Prostate gland (tissue), 2 donors: ENCODE data around the gene VAV1. TPM values are rescaled to one million over a fixed set of nuclear protein-coding genes. Genes with fewer than 3 reads are reported as not detected.
"Not testable (repeated sequence)": the region's sequence is repeated elsewhere in the genome, so short reads cannot be mapped to it uniquely, and the experiment has no call there.

Experiments
- DNase-seq: peaks from one replicate; pipeline ENCODE4 v3.0.0-alpha.2; 2019; ENCODE audit warnings: low spot score
- H3K27ac ChIP-seq, 2 donors: fragments of 200-600 bp; sonication (generic); 2 replicates each; pipeline ENCODE4 v1.5.1; 2017 to 2019
- H3K27me3 ChIP-seq: fragments of 200-600 bp; sonication (generic); replicated peaks from 2 replicates; pipeline ENCODE4 v1.5.1; 2019; ENCODE audit not compliant: insufficient read depth
- H3K36me3 ChIP-seq, 2 donors: fragments of 200-600 bp; sonication (generic); 1 replicate in 1 of 2; 2 replicates in 1 of 2; pipeline versions ENCODE4 v1.5.1 to v1.8.1; 2017 to 2019
- H3K4me1 ChIP-seq: fragments of 200-600 bp; sonication (generic); replicated peaks from 2 replicates; pipeline ENCODE4 v1.5.1; 2019
- H3K4me3 ChIP-seq, 2 donors: fragments of 200-600 bp; sonication (generic); 2 replicates each; pipeline ENCODE4 v1.5.1; 2017 to 2019
- H3K9me3 ChIP-seq: fragments of 200-600 bp; sonication (generic); 2 replicates; pipeline ENCODE4 v1.5.1; 2017
- POLR2A ChIP-seq: fragments of 450-650 bp; IDR thresholded peaks from one replicate; pipeline ENCODE4 v1.6.1; 2016; ENCODE audit warnings: antibody characterized with exemption, mild to moderate bottlenecking
- POLR2AphosphoS5 ChIP-seq: sonication (generic); formaldehyde crosslinking; IDR thresholded peaks from one replicate; pipeline ENCODE4 v1.6.1; 2017; ENCODE audit warnings: antibody characterized with exemption
- WGBS: methylation state at CpG from one replicate; pipeline ENCODE4 v1.1.5; 2018; 5-methylcytosine and 5-hydroxymethylcytosine counted together
- intact Hi-C: fragments of 100-400 bp; cut with DNase I; formaldehyde crosslinking; loops from one replicate; pipeline ENCODE4 v1.14.2; 2022
- total RNA-seq, 2 donors: library from RNA; depleted of rRNA; stranded (reverse); fragments of >200 nt; gene quantifications; one replicate each; pipeline ENCODE4 v1.1.0, GENCODE V29; 2016
- TF ChIP-seq, protein P1 (sequence below), 4 experiments: fragments of 200-600 bp in 2 of 4; fragments of 450-650 bp in 2 of 4; sonication (generic) in 2 of 4; IDR thresholded peaks; 1 replicate in 3 of 4; 2 replicates in 1 of 4; pipeline ENCODE4 v1.5.1; 2016 to 2019; ENCODE audit warnings: antibody characterized with exemption in 4 of 4, mild to moderate bottlenecking in 2 of 4, moderate library complexity in 2 of 4

VAV1 gene
- total RNA-seq, 2 donors from 2014 or later = 3.6 to 4.8 TPM

DNA sequence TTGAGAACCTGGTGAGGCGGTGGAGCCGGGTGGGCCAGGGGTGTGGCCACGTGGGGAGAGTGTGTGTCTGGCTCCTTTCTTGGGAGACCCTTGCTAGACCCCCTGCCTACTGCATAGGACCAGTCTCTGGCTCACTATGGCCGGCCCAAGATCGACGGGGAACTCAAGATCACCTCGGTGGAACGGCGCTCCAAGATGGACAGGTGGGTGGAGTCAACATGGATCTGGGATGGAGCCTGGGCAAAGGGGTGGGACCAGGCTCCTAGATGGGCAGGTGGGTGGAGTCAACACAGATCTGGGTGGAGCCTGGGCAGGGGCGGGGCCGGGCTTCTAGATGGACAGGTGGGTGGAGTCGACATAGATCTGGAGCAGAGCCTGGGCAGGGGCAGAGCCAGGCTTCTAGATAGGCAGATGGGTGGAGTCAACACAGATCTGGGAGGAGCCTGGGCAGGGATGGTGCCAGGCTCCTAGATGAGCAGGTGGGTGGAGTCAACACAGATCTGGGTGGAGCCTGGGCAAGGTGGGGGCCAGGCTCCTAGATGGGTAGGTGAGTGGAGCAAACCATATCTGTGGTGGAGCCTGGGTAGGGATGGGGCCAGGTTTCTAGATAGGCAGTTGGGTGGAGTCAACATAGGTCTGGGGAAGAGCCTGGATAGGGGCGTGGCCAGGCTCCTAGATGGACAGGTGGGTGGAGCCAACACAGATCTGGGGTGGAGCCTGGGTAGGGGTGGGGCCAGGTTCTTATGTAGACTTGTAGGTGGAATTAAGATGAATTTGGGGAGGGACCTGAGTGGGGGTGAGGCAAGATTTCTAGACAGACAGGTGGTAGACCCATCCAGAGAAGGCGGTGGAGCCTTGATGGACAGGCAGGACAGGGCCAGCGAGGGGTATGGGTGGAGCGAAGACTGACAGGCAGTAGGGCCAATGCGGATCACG, 56.5 kb downstream of the VAV1 start:
- Histone ChIP-seq H3K4me3 (no peak overlapping the region), H3K27ac (no peak overlapping the region), H3K4me1 (no peaks in the 10 kb centered on the region), H3K27me3 (no peaks in the 10 kb centered on the region), H3K9me3 (no peaks in the 10 kb centered on the region), H3K36me3 (no peaks in the 10 kb centered on the region)
- TF ChIP-seq, protein P1, sequence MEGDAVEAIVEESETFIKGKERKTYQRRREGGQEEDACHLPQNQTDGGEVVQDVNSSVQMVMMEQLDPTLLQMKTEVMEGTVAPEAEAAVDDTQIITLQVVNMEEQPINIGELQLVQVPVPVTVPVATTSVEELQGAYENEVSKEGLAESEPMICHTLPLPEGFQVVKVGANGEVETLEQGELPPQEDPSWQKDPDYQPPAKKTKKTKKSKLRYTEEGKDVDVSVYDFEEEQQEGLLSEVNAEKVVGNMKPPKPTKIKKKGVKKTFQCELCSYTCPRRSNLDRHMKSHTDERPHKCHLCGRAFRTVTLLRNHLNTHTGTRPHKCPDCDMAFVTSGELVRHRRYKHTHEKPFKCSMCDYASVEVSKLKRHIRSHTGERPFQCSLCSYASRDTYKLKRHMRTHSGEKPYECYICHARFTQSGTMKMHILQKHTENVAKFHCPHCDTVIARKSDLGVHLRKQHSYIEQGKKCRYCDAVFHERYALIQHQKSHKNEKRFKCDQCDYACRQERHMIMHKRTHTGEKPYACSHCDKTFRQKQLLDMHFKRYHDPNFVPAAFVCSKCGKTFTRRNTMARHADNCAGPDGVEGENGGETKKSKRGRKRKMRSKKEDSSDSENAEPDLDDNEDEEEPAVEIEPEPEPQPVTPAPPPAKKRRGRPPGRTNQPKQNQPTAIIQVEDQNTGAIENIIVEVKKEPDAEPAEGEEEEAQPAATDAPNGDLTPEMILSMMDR (IDR thresholded peaks at IDR 0.05) = no peak
- TF ChIP-seq POLR2A (no peak), POLR2AphosphoS5 (no peak)
- intact Hi-C loops = no loop called here
- WGBS = 76% methylated on average over 18 of the region's 18 CpGs
- no peak for DNase-seq

- H3K4me3 ChIP-seq, H3K27ac ChIP-seq, H3K9me3 ChIP-seq, H3K27me3 ChIP-seq, DNase-seq, H3K36me3 ChIP-seq, H3K4me1 ChIP-seq, intact Hi-C loops: not testable (repeated sequence)
- 86% methylated on average over 15 of the region's 15 CpGs for WGBS
Observed at GRCh38 chr19:6829829-6830228, 57.3 kb downstream of the VAV1 start.

DNA sequence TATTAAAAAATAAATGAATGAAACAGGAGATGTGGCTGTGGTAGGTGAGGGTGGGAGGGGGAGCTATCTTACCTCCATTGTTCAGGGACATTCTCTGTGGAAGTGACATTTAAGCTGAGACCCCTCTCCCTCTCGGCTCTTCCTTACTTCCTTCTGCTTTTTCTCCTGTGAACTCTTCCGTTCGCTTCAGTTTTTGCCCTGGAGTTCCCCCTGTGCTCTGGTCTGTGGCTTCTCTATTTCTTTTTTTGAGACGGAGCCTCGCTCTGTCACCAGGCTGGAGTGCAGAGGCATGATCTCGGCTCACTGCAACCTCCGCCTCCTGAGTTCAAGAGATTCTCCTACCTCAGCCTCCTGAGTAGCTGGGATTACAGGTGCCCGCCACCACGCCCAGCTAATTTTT, 58.6 kb downstream of the VAV1 start:
- H3K27me3 ChIP-seq, DNase-seq, H3K4me3 ChIP-seq, intact Hi-C loops, H3K4me1 ChIP-seq, H3K9me3 ChIP-seq, H3K36me3 ChIP-seq, H3K27ac ChIP-seq: not testable (repeated sequence)
- 82% methylated on average over 9 of the region's 9 CpGs for WGBS

DNA sequence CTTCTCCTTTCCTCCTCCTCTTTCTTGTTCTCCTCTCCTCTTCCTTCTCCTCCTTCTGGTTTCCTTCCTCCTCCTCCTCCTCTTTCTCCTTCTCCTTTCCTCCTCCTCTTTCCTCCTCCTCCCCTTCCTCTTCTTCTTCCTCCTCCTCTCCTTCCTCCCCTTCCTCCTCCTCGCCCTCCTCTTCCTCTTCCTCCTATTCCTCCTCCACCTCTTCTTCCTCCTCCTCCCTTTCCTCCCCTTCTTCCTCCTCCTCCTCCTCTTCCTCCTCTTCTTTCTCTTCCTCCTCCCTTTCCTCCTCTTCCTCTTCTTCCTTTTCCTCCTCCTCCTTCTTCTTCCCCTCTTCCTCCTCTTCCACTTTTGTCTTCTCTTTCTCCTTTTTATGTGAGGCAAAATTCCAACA, 59.9 kb downstream of the VAV1 start:
- H3K27me3 ChIP-seq = no peaks in the 10 kb centered on the region
- H3K4me3 ChIP-seq = no peak overlapping the region
- intact Hi-C loops = no loop called here
- no peak for TF ChIP-seq POLR2A
- TF ChIP-seq, protein P1 (IDR thresholded peaks at IDR 0.05) = no peak
- TF ChIP-seq POLR2AphosphoS5 = no peak
- no peaks in the 10 kb centered on the region for H3K4me1 ChIP-seq
- H3K36me3 ChIP-seq = no peaks in the 10 kb centered on the region
- 76% methylated on average over 1 of the region's 1 CpG for WGBS
- H3K27ac ChIP-seq = no peak overlapping the region
- DNase-seq = no peak
- no peaks in the 10 kb centered on the region for H3K9me3 ChIP-seq

DNA sequence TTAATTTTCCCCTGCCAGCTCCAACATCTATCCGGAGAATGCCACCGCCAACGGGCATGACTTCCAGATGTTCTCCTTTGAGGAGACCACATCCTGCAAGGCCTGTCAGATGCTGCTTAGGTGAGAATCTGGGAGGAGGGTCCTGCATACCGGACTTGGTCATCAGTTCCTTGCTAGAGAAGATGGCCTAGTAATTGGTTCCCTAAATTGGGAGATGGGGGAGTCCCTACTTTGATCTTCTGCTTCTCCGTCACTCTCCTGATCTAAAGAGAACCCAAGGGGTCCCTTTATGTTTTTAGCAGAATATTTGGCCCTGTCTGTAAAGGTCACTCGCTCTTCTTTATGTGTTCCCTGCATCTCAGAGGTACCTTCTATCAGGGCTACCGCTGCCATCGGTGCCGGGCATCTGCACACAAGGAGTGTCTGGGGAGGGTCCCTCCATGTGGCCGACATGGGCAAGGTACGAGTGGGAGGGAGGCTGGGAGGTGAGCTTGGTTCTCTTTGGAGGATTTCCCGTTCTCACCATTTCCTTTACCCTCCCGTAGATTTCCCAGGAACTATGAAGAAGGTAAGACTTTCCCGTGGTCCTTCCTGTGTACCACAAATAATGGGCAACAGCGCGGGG, 60.8 kb downstream of the VAV1 start:
- no peak for DNase-seq
- intact Hi-C loops = no loop called here
- no peak overlapping the region for H3K27ac ChIP-seq
- TF ChIP-seq, protein P1 (IDR thresholded peaks at IDR 0.05) = no peak
- TF ChIP-seq POLR2A = no peak
- no peak for TF ChIP-seq POLR2AphosphoS5
- no peaks in the 10 kb centered on the region for H3K27me3 ChIP-seq
- H3K4me3 ChIP-seq = no peak overlapping the region
- no peaks in the 10 kb centered on the region for H3K4me1 ChIP-seq
- 90% methylated on average over 16 of the region's 16 CpGs for WGBS
- no peaks in the 10 kb centered on the region for H3K9me3 ChIP-seq
- no peaks in the 10 kb centered on the region for H3K36me3 ChIP-seq

DNA sequence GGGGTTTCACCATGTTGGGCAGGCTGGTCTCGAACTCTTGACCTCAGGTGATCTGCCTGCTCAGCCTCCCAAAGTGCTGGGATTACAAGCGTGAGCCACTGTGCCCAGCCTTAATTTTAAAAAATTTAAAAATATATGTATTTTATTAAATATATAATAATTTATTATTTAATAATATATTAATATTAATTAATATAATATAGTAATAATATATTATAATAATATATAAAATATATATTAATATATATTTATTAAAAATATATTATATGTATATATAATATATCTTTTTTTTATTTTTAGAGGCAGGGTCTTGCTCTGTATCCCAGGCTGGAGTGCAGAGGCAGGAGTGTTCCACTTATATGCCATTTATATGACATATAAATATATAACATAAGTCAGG, 61.9 kb downstream of the VAV1 start:
- no peak overlapping the region for H3K4me3 ChIP-seq
- WGBS = 97% methylated on average over 2 of the region's 2 CpGs
- intact Hi-C loops = no loop called here

More for the DNA sequence above, 61.9 kb downstream of the VAV1 start:
- no peaks in the 10 kb centered on the region for H3K27me3 ChIP-seq
- H3K4me1 ChIP-seq = no peaks in the 10 kb centered on the region
- TF ChIP-seq, protein P1 (IDR thresholded peaks at IDR 0.05) = no peak
- TF ChIP-seq POLR2A = no peak
- TF ChIP-seq POLR2AphosphoS5 = no peak
- no peak overlapping the region for H3K27ac ChIP-seq
- DNase-seq = no peak
- H3K9me3 ChIP-seq = no peaks in the 10 kb centered on the region
- no peaks in the 10 kb centered on the region for H3K36me3 ChIP-seq
